H9 (cell line): ENCODE results near the gene KRTAP10-11. TPM values are rescaled to one million over a fixed set of nuclear protein-coding genes. Genes with fewer than 3 reads are reported as not detected.
A peak's percentile ranks its signal among the peaks of the same experiment; 100 is the strongest.

ENCODE experiments used
- DNase-seq: peaks from one replicate; pipeline ENCODE4 v3.0.0-alpha.2; 2017
- H2AFZ ChIP-seq: one replicate; pipeline ENCODE4 v1.6.1; 2013; ENCODE audit warnings: mild to moderate bottlenecking, low read length, control low read depth, moderate library complexity
- H2AK5ac ChIP-seq: 2 replicates; pipeline ENCODE4 v1.6.1; 2013; ENCODE audit warnings: low read length, control low read depth, mixed read lengths; ENCODE audit not compliant: insufficient read length
- H2BK120ac ChIP-seq: one replicate; pipeline ENCODE4 v1.6.1; 2013; ENCODE audit warnings: low read depth, mild to moderate bottlenecking, low read length, control low read depth, inconsistent platforms; ENCODE audit not compliant: poor library complexity, severe bottlenecking
- H2BK12ac ChIP-seq: 2 replicates; pipeline ENCODE4 v1.6.1; 2013; ENCODE audit warnings: low read length, control low read depth, mixed read lengths, low read depth; ENCODE audit not compliant: insufficient read length
- H2BK15ac ChIP-seq: 2 replicates; pipeline ENCODE4 v1.6.1; 2013; ENCODE audit warnings: low read depth, low read length, control low read depth
- H2BK20ac ChIP-seq: one replicate; pipeline ENCODE4 v1.6.1; 2013; ENCODE audit warnings: low read depth, mild to moderate bottlenecking, low read length, control low read depth, inconsistent platforms; ENCODE audit not compliant: poor library complexity, severe bottlenecking
- H2BK5ac ChIP-seq: 2 replicates; pipeline ENCODE4 v1.6.1; 2013; ENCODE audit warnings: low read length, control low read depth, mixed read lengths; ENCODE audit not compliant: insufficient read length
- H3K14ac ChIP-seq: 2 replicates; pipeline ENCODE4 v1.6.1; 2013; ENCODE audit warnings: low read length, control low read depth; ENCODE audit not compliant: insufficient read depth
- H3K18ac ChIP-seq: 2 replicates; pipeline ENCODE4 v1.6.1; 2013; ENCODE audit warnings: low read depth, mild to moderate bottlenecking, mixed read lengths, low read length, control low read depth; ENCODE audit not compliant: insufficient read length
- H3K23ac ChIP-seq: 2 replicates; pipeline ENCODE4 v1.6.1; 2013; ENCODE audit warnings: low read length, control low read depth, mixed read lengths, low read depth; ENCODE audit not compliant: insufficient read length
- H3K23me2 ChIP-seq: 2 replicates; pipeline ENCODE4 v1.6.1; 2013; ENCODE audit warnings: low read depth, mild to moderate bottlenecking, mixed read lengths, low read length, control low read depth; ENCODE audit not compliant: insufficient read length, poor library complexity, severe bottlenecking
- H3K27ac ChIP-seq: 2 replicates; pipeline ENCODE4 v1.5.1; 2013; ENCODE audit warnings: low read length, control low read depth, mixed read lengths, low read depth; ENCODE audit not compliant: insufficient read length
- H3K27me3 ChIP-seq: 2 replicates; pipeline ENCODE4 v1.6.1; 2013; ENCODE audit warnings: low read length, control low read depth, inconsistent platforms; ENCODE audit not compliant: insufficient read depth
- H3K4ac ChIP-seq: 2 replicates; pipeline ENCODE4 v1.6.1; 2013; ENCODE audit warnings: low read depth, mild to moderate bottlenecking, control low read depth, inconsistent platforms, low read length, moderate library complexity
- H3K4me1 ChIP-seq: 2 replicates; pipeline ENCODE4 v1.6.1; 2013; ENCODE audit warnings: low read length, control low read depth, inconsistent platforms; ENCODE audit not compliant: insufficient read depth
- H3K4me2 ChIP-seq: 2 replicates; pipeline ENCODE4 v1.6.1; 2013; ENCODE audit warnings: low read length, control low read depth, mixed read lengths; ENCODE audit not compliant: insufficient read length, insufficient read depth
- H3K56ac ChIP-seq: 2 replicates; pipeline ENCODE4 v1.6.1; 2013; ENCODE audit warnings: low read depth, mild to moderate bottlenecking, mixed read lengths, low read length, control low read depth; ENCODE audit not compliant: insufficient read length
- H3K79me1 ChIP-seq: 2 replicates; pipeline ENCODE4 v1.6.1; 2013; ENCODE audit warnings: low read depth, mild to moderate bottlenecking, moderate library complexity, low read length, control low read depth, inconsistent platforms; ENCODE audit not compliant: insufficient read depth, poor library complexity, severe bottlenecking
- H3K79me2 ChIP-seq: 2 replicates; pipeline ENCODE4 v1.6.1; 2013; ENCODE audit warnings: low read length, control low read depth, inconsistent platforms; ENCODE audit not compliant: insufficient read depth
- H3K9ac ChIP-seq: 2 replicates; pipeline ENCODE4 v1.6.1; 2013; ENCODE audit warnings: low read length, control low read depth, mixed read lengths; ENCODE audit not compliant: insufficient read length; ENCODE audit errors: extremely low read depth
- H3K9me3 ChIP-seq: one replicate; pipeline ENCODE4 v1.6.1; 2013; ENCODE audit warnings: low read depth, low read length, inconsistent platforms; ENCODE audit not compliant: control insufficient read depth
- H3T11ph ChIP-seq: one replicate; pipeline ENCODE4 v1.6.1; 2013; ENCODE audit warnings: mild to moderate bottlenecking, low read length, control low read depth, inconsistent platforms
- H4K20me1 ChIP-seq: one replicate; pipeline ENCODE4 v1.6.1; 2013; ENCODE audit not compliant: control insufficient read depth, insufficient read length, insufficient read depth
- H4K5ac ChIP-seq: 2 replicates; pipeline ENCODE4 v1.6.1; 2013; ENCODE audit warnings: low read depth, mild to moderate bottlenecking, mixed read lengths, low read length, control low read depth; ENCODE audit not compliant: insufficient read length
- H4K8ac ChIP-seq: replicated peaks from 2 replicates; pipeline ENCODE4 v1.6.1; 2013; ENCODE audit warnings: low read length, control low read depth, mixed read lengths, low read depth; ENCODE audit not compliant: insufficient read length
- H4K91ac ChIP-seq: 2 replicates; pipeline ENCODE4 v1.6.1; 2013; ENCODE audit warnings: low read depth, mild to moderate bottlenecking, moderate library complexity, mixed read lengths, low read length, control low read depth; ENCODE audit not compliant: insufficient read length
- H3K27ac Mint-ChIP-seq, 3 experiments: 2 replicates in 2 of 3; 3 replicates in 1 of 3; pipeline ENCODE4 v1.8.0; 2020 to 2021; ENCODE audit warnings: mixed read lengths in 3 of 3, mild to moderate bottlenecking in 1 of 3, moderate library complexity in 1 of 3
- H3K27me3 Mint-ChIP-seq: 2 replicates; pipeline ENCODE4 v1.8.0; 2021; ENCODE audit warnings: low read depth, mild to moderate bottlenecking, moderate library complexity, mixed read lengths
- H3K36me3 Mint-ChIP-seq, 3 experiments: 2 replicates in 2 of 3; 3 replicates in 1 of 3; pipeline ENCODE4 v1.8.0; 2020 to 2021; ENCODE audit warnings: low read depth in 3 of 3, mixed read lengths in 3 of 3; ENCODE audit not compliant: insufficient read depth in 1 of 3
- H3K4me1 Mint-ChIP-seq, 2 experiments: 2 replicates each; pipeline ENCODE4 v1.8.0; 2020; ENCODE audit warnings: mixed read lengths in 2 of 2
- H3K4me3 Mint-ChIP-seq, 2 experiments: 2 replicates in 1 of 2; 3 replicates in 1 of 2; pipeline ENCODE4 v1.8.0; 2020 to 2021; ENCODE audit warnings: mild to moderate bottlenecking in 2 of 2, mixed read lengths in 2 of 2, moderate library complexity in 1 of 2
- H3K9me3 Mint-ChIP-seq, 2 experiments: 2 replicates in 1 of 2; 3 replicates in 1 of 2; pipeline ENCODE4 v1.8.0; 2020; ENCODE audit warnings: mild to moderate bottlenecking in 2 of 2, mixed read lengths in 2 of 2, moderate library complexity in 1 of 2
- CTCF ChIP-seq: fragments of 200-600 bp; sonication (generic); conservative IDR thresholded peaks from 3 replicates; pipeline ENCODE4 v1.8.0; 2021; ENCODE audit warnings: antibody characterized with exemption, mild to moderate bottlenecking
- WGBS: extraction: QIAGEN DNeasy Blood & Tissue Kit; methylation state at CpG from one replicate; pipeline ENCODE4 v1.1.7; 2013; ENCODE audit warnings: missing lambda C conversion rate, low lambda C conversion rate, mixed read lengths; ENCODE audit not compliant: insufficient read length; ENCODE audit errors: extremely low coverage; 5-methylcytosine and 5-hydroxymethylcytosine counted together
- total RNA-seq: library from RNA; stranded (reverse); gene quantifications from 2 replicates; pipeline ENCODE4 v1.2.1, GENCODE V29; 2021

KRTAP10-11 gene
- total RNA-seq, 1 experiment from 2014 or later: not detected

GRCh38 chr21:44694776-44695175 lies 48.6 kb downstream of the KRTAP10-11 start:
- H3K27me3 ChIP-seq: no peaks in the 10 kb centered on the region; the same call in 1 of the 2 replicates
- H3K4me2 ChIP-seq: no peak overlapping the region
- no peak overlapping the region for H3T11ph ChIP-seq
- H3K79me2 ChIP-seq: no peaks in the 10 kb centered on the region
- H3K9me3 ChIP-seq: no peaks in the 10 kb centered on the region
- peaks cover 7 to 19% (median 7%) of the 10 kb centered on the region in 3 experiments; a peak in 6 of 7 replicates for H3K36me3 Mint-ChIP-seq
- H3K27me3 Mint-ChIP-seq: peaks cover 5% of the 10 kb centered on the region; the same call in 1 of the 2 replicates
- no peak overlapping the region for H2BK120ac ChIP-seq
- H3K23ac ChIP-seq: no peak overlapping the region
- peaks cover 17 to 18% of the 10 kb centered on the region in 2 experiments for H3K9me3 Mint-ChIP-seq
- H4K8ac ChIP-seq: no peak overlapping the region
- H4K91ac ChIP-seq: no peak overlapping the region
- H3K56ac ChIP-seq: no peak overlapping the region
- no peaks in the 10 kb centered on the region for H3K79me1 ChIP-seq
- H3K14ac ChIP-seq: no peak overlapping the region
- no peak overlapping the region for H3K4ac ChIP-seq
- H4K5ac ChIP-seq: no peak overlapping the region
- no peak overlapping the region for H3K9ac ChIP-seq
- H3K23me2 ChIP-seq: no peaks in the 10 kb centered on the region
- no peak overlapping the region for H2BK20ac ChIP-seq
- peak; percentile 23 for DNase-seq
- H2BK12ac ChIP-seq: no peak overlapping the region
- no peak overlapping the region for H3K18ac ChIP-seq
- H4K20me1 ChIP-seq: no peaks in the 10 kb centered on the region
- WGBS: no CpG with 5 or more reads among the region's 11 CpGs
- peaks cover 4% of the 10 kb centered on the region; the same call in 1 of the 2 replicates for H3K4me1 ChIP-seq
- H2AK5ac ChIP-seq: no peak overlapping the region
- no peak overlapping the region for H2AFZ ChIP-seq
- H3K27ac Mint-ChIP-seq: no peak overlapping the region
- peaks cover 48 to 49% of the 10 kb centered on the region in 2 experiments for H3K4me1 Mint-ChIP-seq
- no peak overlapping the region for H3K27ac ChIP-seq
- H2BK5ac ChIP-seq: no peak overlapping the region
- TF ChIP-seq CTCF: no peak
- H2BK15ac ChIP-seq: no peak overlapping the region
- no peak overlapping the region for H3K4me3 Mint-ChIP-seq
